ENCODE results near the gene PTPRD.

DNA sequence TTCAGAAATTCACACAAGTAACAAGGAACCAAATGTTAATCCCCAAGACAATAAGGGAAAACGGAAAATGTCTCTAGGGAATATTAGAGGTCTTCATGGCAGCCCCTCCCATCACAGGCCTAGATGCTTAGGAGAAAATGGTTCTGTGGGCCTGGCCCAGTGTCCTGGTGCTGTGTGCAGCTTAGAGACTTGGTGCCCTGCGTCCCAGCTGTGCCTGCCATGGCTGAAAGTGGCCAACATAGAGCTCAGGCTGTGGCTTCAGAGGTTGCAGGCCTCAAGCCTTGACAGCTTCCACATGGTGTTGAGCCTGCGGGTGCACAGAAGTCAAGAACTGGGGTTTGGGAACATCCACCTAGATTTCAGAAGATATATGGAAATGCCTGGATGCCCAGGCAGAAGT is 942.3 kb downstream of the PTPRD start:
- TF ChIP-seq, protein P1, sequence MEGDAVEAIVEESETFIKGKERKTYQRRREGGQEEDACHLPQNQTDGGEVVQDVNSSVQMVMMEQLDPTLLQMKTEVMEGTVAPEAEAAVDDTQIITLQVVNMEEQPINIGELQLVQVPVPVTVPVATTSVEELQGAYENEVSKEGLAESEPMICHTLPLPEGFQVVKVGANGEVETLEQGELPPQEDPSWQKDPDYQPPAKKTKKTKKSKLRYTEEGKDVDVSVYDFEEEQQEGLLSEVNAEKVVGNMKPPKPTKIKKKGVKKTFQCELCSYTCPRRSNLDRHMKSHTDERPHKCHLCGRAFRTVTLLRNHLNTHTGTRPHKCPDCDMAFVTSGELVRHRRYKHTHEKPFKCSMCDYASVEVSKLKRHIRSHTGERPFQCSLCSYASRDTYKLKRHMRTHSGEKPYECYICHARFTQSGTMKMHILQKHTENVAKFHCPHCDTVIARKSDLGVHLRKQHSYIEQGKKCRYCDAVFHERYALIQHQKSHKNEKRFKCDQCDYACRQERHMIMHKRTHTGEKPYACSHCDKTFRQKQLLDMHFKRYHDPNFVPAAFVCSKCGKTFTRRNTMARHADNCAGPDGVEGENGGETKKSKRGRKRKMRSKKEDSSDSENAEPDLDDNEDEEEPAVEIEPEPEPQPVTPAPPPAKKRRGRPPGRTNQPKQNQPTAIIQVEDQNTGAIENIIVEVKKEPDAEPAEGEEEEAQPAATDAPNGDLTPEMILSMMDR (IDR thresholded peaks at IDR 0.05), result no peak
- TF ChIP-seq POLR2A (IDR thresholded peaks at IDR 0.05), result no peak
